GM18526 (cell line): ENCODE measurements around the gene ADD3.

Experiments used
- POLR2A ChIP-seq: IDR thresholded peaks from 3 replicates; pipeline ENCODE4 v1.6.1; 2011; ENCODE audit not compliant: insufficient read length; ENCODE audit errors: extremely low read depth

The ADD3 gene

GRCh38 chr10:110059925-110060324 is 52.1 kb downstream of the ADD3 start:
- no peak for TF ChIP-seq POLR2A

GRCh38 chr10:110061687-110062086 is 53.9 kb downstream of the ADD3 start:
- no peak for TF ChIP-seq POLR2A

DNA sequence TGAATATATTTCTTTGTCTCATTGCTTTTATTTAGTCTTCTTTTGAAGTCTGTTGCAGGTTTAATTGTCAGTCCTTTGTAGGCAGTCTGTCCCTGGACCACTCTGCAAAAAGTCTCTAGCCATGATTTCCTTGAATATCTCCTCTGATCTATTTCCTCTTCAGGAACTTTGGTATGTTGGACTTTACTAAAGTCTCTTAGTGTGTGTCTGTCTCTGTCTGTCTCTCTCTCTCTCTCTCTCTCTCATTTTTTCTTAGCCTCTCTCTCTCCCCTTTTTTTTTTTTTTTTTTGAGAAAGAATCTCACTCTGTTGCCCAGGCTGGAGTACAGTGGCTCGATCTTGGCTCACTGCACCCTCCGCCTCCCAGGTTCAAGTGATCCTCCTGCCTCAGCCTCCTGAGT is 57.5 kb downstream of the ADD3 start:
- TF ChIP-seq POLR2A: no peak

- TF ChIP-seq POLR2A: no peak
These were observed 60.4 kb downstream of the ADD3 start for GRCh38 chr10:110067960-110068770.

- no peak for TF ChIP-seq POLR2A
These were observed 61.0 kb downstream of the ADD3 start for GRCh38 chr10:110068780-110069179.

DNA sequence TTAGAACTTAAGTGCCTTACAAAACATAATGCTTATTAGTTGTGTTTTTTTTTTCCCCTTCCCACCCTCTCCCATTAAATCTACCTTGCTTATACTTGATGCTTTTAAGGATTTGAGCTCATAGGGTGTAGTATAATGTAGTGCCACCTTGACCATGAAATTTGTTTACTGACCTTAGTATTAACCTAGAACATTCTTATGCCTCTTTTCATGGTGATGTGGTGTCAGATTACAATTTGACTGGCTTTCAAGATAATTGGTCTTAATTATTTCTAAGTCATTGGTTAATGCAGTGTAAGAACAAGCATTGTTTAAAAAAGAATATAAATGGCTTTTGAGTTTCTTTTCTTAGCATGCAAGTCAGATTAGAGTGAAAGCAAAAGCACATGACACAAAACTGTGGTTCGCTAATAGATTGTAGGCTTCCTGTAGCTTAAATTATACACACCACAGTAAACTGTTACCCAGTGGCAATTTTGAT is 61.8 kb downstream of the ADD3 start:
- TF ChIP-seq POLR2A: no peak

DNA sequence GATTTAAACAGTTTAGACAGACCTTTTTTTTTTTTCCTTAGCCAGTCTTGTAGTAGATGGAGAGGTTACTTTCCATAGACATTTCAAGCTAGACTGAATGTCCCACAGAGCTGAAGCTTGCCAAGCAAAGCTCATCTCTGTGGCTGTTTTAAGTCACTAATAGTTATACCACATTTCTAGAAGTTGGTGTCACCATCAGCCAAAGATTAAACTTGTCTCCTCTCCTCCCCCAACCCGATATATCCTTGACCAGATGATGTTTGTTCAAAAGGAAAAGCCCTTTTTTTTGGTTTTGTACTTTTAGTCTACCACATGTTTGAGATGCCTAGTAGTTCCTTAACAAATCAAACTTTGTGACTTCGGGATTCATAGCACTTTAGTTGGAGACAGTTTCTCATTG is 66.1 kb downstream of the ADD3 start:
- no peak for TF ChIP-seq POLR2A

DNA sequence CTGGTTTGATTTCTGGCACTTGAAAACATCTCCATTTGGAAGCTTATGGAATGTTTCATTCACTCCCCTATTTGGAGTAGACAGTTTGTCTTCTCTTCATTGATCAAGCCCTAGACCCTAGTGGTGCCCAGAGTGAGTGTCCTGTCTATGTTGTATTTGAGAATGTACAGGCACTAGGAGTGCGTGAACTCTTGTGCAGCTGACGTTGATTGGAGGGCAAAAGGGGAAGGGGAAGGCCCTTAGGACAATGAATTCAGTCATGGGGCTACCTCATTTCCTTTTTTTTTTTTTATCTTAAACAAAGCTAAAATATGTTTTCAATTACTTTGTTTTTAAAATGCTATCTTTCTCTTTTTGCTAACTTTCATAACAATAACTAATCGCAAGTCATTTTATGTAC is 66.5 kb downstream of the ADD3 start:
- TF ChIP-seq POLR2A: no peak

DNA sequence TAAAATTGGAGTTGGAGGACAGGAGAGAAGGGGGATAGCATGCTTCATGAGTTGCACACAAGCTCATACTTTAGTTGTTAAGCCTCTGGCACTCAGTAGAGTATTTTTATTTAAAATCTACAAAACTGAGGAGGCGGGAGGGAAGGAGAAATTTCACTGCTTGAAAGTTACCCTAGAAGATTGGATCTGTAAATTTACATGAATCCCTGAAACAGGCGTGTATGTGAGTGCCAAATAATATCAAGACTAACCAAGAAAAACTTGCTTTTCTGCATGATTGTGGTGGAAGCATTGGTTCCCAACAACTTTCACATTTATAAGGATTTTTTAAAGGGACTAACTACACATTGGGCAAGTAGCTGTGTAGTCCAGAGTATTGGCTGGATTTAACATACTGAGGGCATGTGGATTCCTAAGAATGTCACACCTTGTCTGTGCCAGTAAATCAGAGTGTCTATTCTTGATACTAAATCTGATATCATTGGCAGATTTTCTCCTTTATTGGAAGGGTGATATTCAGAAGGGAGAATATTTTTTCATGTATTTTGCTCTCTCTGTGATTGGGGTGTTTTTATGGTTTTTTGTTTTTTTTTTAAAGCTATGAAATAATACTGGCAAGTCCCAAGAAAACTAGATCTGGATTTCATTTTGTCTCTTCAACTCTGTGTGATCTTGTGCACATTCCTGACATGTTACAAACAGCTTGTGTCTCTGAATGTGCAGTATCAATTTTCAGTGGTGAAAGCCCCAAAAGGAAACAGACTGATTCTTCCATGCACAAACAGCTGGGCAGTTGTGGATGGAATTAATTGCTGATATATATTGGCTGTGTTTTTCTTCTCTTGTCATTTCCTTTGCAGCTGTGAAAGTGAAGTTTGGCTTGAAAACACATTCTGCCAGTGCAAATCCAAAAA is 67.2 kb downstream of the ADD3 start:
- no peak for TF ChIP-seq POLR2A

DNA sequence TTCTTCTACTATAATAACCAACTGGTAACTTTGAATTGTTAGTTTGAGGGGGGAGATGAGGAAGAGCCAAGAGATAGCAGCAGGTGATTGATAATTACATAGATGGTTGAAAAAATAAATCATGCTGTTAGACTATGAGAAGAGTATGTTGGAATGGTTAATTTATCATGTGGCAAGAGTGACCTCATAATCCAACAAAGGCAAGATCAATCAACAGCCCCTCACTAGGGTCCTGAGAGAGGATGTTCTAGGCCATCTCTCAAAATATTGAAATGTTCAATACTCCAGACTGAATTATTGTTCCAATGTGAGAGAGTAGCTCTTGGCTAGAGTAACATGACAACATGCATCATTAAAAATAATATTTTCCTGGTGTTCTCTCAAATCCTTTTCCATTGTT is 67.9 kb downstream of the ADD3 start:
- no peak for TF ChIP-seq POLR2A

GRCh38 chr10:110076559-110077318 is 69.0 kb downstream of the ADD3 start:
- no peak for TF ChIP-seq POLR2A

GRCh38 chr10:110077436-110078130 is 69.8 kb downstream of the ADD3 start:
- TF ChIP-seq POLR2A: no peak

- TF ChIP-seq POLR2A: no peak
These were observed 70.5 kb downstream of the ADD3 start for GRCh38 chr10:110078317-110078716.

DNA sequence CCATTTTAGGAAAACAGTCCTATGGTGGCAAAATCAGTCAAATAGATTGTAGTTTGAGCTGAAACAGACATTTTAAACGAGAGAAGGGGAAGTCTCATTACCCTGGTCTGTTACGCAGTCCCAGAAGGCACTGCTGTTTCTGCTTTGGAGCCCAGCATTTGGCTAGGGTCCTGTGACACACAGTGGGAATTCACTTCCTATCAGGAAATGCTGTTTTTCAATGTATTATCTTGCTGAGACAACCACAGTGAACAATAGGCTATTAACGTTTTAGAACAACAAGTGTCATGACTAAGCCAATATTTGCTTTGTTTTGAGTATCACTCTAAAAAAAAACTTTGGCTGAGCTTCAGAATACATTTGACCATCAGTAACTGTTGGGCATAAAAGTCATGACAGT is 74.1 kb downstream of the ADD3 start:
- no peak for TF ChIP-seq POLR2A

DNA sequence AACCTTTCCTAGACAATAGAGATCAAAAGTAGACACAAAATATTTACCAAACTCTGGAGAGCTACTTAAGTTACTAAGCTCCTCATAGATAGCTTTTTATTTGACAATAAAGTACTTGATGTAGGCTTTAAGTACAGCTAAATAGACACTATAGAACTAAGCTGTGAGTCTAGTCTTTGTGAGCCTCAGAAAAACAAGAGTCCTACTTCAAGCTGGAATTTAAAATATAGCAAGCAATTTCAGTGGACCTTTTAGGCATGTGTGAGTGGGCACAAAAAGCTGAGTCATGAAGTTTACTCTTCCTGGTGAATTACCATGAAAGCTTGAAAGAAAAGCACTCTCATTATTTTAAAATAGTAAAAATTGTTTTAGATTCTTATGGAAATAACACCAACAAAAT is 76.1 kb downstream of the ADD3 start:
- no peak for TF ChIP-seq POLR2A
